ENCODE measurements around the gene RAB8B. TPM values are rescaled to one million over a fixed set of nuclear protein-coding genes. Genes with fewer than 3 reads are reported as not detected.

The RAB8B gene
- total and polyA plus RNA-seq, 10 of the 15 experiments (the other 5 are each of a cell fraction or from before 2014, with no cell fraction given), result 17.8 to 104 (median 65.1) TPM

DNA sequence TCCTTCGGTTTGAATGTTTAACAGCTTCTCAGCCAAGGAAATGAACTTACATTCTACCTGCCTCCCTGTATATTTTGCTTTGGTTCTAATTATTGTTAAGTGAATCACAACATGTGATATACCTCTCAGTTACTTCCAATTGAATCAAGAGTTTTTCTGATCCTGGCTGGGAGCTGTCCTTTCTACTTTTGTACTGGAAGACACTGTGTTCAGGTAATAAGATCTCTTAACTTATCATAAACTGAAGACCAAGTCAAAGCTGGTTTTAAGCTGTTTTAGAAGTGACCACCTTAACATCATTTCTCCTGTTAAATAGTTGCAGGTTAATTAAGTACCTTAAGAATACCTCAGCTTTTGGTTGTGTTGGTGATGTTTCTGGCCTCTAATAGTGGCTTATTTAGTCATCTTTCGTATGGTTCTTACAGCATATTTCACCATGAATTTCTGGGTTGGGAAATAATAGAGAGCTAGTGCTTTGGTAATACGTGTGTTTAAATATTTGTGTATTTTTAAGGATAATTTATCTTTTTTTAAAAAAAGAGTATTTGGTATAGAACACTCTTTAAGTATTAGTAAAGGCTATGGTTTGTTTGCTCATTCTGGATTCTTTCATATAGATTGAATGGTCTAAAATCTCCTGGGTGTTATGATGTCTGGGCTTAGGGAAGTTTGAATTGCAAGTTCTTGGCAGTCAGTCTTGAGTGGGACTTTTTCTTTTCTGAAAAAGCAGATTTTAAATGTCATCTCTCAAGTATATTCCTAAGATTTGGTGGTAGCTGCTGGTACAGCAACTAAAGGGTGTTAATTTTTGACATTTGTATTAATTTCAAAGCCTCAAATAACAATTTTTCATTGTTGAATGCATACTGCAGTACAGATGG lies 1.6 kb downstream of the RAB8B start:
- Histone ChIP-seq H3K36me3 (ENCODE audit: control insufficient read depth in 2 of 2, insufficient read depth in 2 of 2, low read length in 1 of 2) (no peaks in the 10 kb centered on the region), H3K79me2 (ENCODE audit: control insufficient read depth, insufficient read depth, low read length) (peaks cover 66% of the 10 kb centered on the region), H2AFZ (ENCODE audit: control insufficient read depth, low read depth, low read length) (no peak overlapping the region), H3K27me3 (replicated peaks in 1 of 2; ENCODE audit: control insufficient read depth in 2 of 2, insufficient read depth in 2 of 2, low read length in 1 of 2) (no peaks in the 10 kb centered on the region), H3K4me1 (ENCODE audit: control insufficient read depth, insufficient read depth, low read length) (peaks cover 38% of the 10 kb centered on the region), H3K4me2 (ENCODE audit: control insufficient read depth, insufficient read depth) (peak overlapping the region; percentile 85), H3K9ac (ENCODE audit: control insufficient read depth, insufficient read depth, low read length) (peak overlapping the region; percentile 79), H3K27ac (ENCODE audit: control insufficient read depth, insufficient read depth) (peak overlapping the region; percentile 86), H4K20me1 (ENCODE audit: control insufficient read depth, insufficient read depth) (no peaks in the 10 kb centered on the region), H3K9me3 (replicated peaks; ENCODE audit: control insufficient read depth, insufficient read depth, low read length) (no peaks in the 10 kb centered on the region), H3K4me3 (peak overlapping the region; percentile 96)
- SMC1A ChIA-PET (ENCODE audit: uncharacterized antibody, unreplicated experiment), result interaction anchor here (0.8 to 8.8 kb wide), 25 partner anchors 10 to 404 kb away, joined by 3 to 252 read pairs (median 4); partner anchors contain the start of genes APH1B and RPS27L
- POLR2A ChIA-PET, result interaction anchor here (0.5 to 8.6 kb wide), 11 partner anchors 11 to 657 kb away, joined by 3 to 118 read pairs (median 4); partner anchors contain the start of gene RPS27L
- CTCF ChIA-PET, result interaction anchor here (0.9 to 8.7 kb wide), 14 partner anchors 9 to 315 kb away, joined by 3 to 90 read pairs (median 4); partner anchors contain the start of gene RPS27L
- in situ Hi-C loops (cut with MboI), result no loop called here
- BruUV-seq (replicated peaks), result TSS peak; percentile 95
- ATAC-seq (no peak), FAIRE-seq (no peak), DNase-seq (ENCODE audit: low read depth, low spot score) (no peak)
- intact Hi-C loops (cut with micrococcal nuclease; ENCODE audit: unreplicated experiment), result loop anchor here (5.0 to 10.0 kb wide), 2 partner anchors 46 to 314 kb away; partner anchors contain the start of gene USP3
- TF ChIP-seq, protein P1, sequence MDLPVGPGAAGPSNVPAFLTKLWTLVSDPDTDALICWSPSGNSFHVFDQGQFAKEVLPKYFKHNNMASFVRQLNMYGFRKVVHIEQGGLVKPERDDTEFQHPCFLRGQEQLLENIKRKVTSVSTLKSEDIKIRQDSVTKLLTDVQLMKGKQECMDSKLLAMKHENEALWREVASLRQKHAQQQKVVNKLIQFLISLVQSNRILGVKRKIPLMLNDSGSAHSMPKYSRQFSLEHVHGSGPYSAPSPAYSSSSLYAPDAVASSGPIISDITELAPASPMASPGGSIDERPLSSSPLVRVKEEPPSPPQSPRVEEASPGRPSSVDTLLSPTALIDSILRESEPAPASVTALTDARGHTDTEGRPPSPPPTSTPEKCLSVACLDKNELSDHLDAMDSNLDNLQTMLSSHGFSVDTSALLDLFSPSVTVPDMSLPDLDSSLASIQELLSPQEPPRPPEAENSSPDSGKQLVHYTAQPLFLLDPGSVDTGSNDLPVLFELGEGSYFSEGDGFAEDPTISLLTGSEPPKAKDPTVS (IDR thresholded peaks at IDR 0.05; ENCODE audit: low read depth, low read length), result no peak
- TF ChIP-seq PML (IDR thresholded peaks at IDR 0.05; ENCODE audit: low read length), result 0 out of 2 replicates have a peak, but pooled peaks have one; percentile 1
- TF ChIP-seq, protein P2, sequence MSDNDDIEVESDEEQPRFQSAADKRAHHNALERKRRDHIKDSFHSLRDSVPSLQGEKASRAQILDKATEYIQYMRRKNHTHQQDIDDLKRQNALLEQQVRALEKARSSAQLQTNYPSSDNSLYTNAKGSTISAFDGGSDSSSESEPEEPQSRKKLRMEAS (IDR thresholded peaks at IDR 0.05; ENCODE audit: low read depth, low read length), result no peak
- RAD21 ChIA-PET (ENCODE audit: unreplicated experiment), result interaction anchor here (0.5 to 6.4 kb wide), 18 partner anchors 8 to 908 kb away, joined by 3 to 58 read pairs (median 6); partner anchors contain the start of gene RPS27L
- WGBS (ENCODE audit: insufficient coverage, insufficient replicate concordance, low lambda C conversion rate, missing lambda C conversion rate), result 3% methylated on average over 3 of the region's 3 CpGs

All from GM12878 (cell line).